Keratinocyte (primary cell): Measurements from ENCODE around the gene PTPRT.

ENCODE experiments used
- EZH2 ChIP-seq: IDR thresholded peaks from one replicate; pipeline ENCODE4 v1.6.1; 2012; ENCODE audit warnings: inconsistent platforms, mild to moderate bottlenecking, low read length, moderate library complexity
- TF ChIP-seq, protein P1 (sequence below), 3 experiments: IDR thresholded peaks in 1 of 3; conservative IDR thresholded peaks in 1 of 3; optimal IDR thresholded peaks in 1 of 3; 2 replicates in 2 of 3; 3 replicates in 1 of 3; pipeline versions ENCODE3 to v1.5.1; 2011; ENCODE audit warnings: low read length in 3 of 3, mild to moderate bottlenecking in 3 of 3, moderate library complexity in 2 of 3, control low read depth in 1 of 3, inconsistent platforms in 1 of 3; ENCODE audit not compliant: insufficient read depth in 2 of 3; ENCODE audit errors: extremely low read depth in 1 of 3

DNA sequence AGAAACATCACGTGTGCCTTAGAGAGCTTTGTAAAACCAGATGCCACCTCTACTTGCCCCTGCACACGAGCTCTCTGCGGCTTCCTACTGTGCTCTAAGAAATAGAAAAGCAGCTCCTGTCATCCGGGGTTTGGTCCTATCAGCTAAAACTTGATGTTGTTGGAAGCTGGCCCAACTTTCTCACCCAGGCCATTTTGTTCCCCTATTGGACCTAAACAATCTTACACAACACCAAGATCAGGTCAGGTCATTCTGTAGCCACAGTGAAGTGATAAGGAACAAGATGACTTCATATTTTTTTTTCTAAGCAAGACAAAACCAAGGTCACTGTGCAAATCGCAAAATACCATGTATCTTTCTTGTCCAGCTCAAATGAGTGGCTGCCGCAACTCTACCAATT is 486.0 kb downstream of the PTPRT start:
- TF ChIP-seq, protein P1, sequence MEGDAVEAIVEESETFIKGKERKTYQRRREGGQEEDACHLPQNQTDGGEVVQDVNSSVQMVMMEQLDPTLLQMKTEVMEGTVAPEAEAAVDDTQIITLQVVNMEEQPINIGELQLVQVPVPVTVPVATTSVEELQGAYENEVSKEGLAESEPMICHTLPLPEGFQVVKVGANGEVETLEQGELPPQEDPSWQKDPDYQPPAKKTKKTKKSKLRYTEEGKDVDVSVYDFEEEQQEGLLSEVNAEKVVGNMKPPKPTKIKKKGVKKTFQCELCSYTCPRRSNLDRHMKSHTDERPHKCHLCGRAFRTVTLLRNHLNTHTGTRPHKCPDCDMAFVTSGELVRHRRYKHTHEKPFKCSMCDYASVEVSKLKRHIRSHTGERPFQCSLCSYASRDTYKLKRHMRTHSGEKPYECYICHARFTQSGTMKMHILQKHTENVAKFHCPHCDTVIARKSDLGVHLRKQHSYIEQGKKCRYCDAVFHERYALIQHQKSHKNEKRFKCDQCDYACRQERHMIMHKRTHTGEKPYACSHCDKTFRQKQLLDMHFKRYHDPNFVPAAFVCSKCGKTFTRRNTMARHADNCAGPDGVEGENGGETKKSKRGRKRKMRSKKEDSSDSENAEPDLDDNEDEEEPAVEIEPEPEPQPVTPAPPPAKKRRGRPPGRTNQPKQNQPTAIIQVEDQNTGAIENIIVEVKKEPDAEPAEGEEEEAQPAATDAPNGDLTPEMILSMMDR (optimal IDR thresholded peaks at IDR 0.05 in 1 of 3, IDR thresholded peaks at IDR 0.05 in 1 of 3, conservative IDR thresholded peaks at IDR 0.05 in 1 of 3; ENCODE audit: extremely low read depth in 1 of 3, insufficient read depth in 2 of 3, low read length in 3 of 3), result no peak
- TF ChIP-seq EZH2, result no peak
